ENCODE results near the gene MYO9A. TPM values are rescaled to one million over a fixed set of nuclear protein-coding genes. Genes with fewer than 3 reads are reported as not detected.

MYO9A gene
- total and polyA plus RNA-seq, 2 donors (not counting 1 experiment from before 2014, with no cell fraction given): 6.2 to 66.1 TPM

- H3K4me3 Mint-ChIP-seq: no peak overlapping the region
- H3K9me3 Mint-ChIP-seq (ENCODE audit: insufficient read depth): no peaks in the 10 kb centered on the region
- no peaks in the 10 kb centered on the region for H3K27me3 ChIP-seq (replicated peaks in 1 of 4; ENCODE audit: control extremely low read depth in 1 of 4, control insufficient read depth in 3 of 4, insufficient read depth in 4 of 4, low read length in 3 of 4)
- H3K27me3 Mint-ChIP-seq: no peaks in the 10 kb centered on the region
- ATAC-seq (ENCODE audit: low read depth) (no peak), DNase-seq (no peak)
- H3K27ac Mint-ChIP-seq: no peak overlapping the region
- H3K4me2 ChIP-seq (replicated peaks; ENCODE audit: low read depth, low read length, poor library complexity, severe bottlenecking): no peak overlapping the region
- H2AFZ ChIP-seq (ENCODE audit: insufficient read depth, low read depth, low read length, poor library complexity, severe bottlenecking): no peak overlapping the region
- no peak for TF ChIP-seq CTCF (IDR thresholded peaks at IDR 0.05)
- TF ChIP-seq EZH2 (IDR thresholded peaks at IDR 0.05; ENCODE audit: borderline replicate concordance, insufficient read depth, low read depth, low read length, poor library complexity, severe bottlenecking): no peak
- WGBS (ENCODE audit: insufficient coverage): 100% methylated on average over 6 of the region's 6 CpGs
- ChIA-PET POLR2A (no interaction called here), CTCF (no interaction called here)
- H3K27ac ChIP-seq (ENCODE audit: low read length in 2 of 2): no peak overlapping the region
- no peaks in the 10 kb centered on the region for H3K4me1 ChIP-seq (ENCODE audit: control insufficient read depth in 2 of 2, insufficient read depth in 2 of 2, low read length in 2 of 2)
- H4K20me1 ChIP-seq (ENCODE audit: control insufficient read depth, insufficient read depth, low read length, poor library complexity, severe bottlenecking): no peaks in the 10 kb centered on the region
- no peaks in the 10 kb centered on the region for H3K4me1 Mint-ChIP-seq
- no peaks in the 10 kb centered on the region for H3K36me3 ChIP-seq (replicated peaks in 1 of 2; ENCODE audit: control extremely low read depth in 1 of 2, control insufficient read depth in 1 of 2, extremely low read depth in 1 of 2, insufficient read depth in 2 of 2, low read length in 1 of 2)
- intact Hi-C loops (cut with micrococcal nuclease): no loop called here
- H3K9ac ChIP-seq (ENCODE audit: low read length): no peak overlapping the region
- no peaks in the 10 kb centered on the region for H3K9me3 ChIP-seq (ENCODE audit: control extremely low read depth in 1 of 3, control insufficient read depth in 2 of 3, insufficient read depth in 1 of 3, low read length in 2 of 3)
- H3K79me2 ChIP-seq (ENCODE audit: control insufficient read depth, insufficient read depth, low read length): no peaks in the 10 kb centered on the region
- H3K4me3 ChIP-seq (ENCODE audit: control extremely low read depth in 1 of 5, extremely low read depth in 1 of 5, insufficient read depth in 1 of 5, low read depth in 2 of 5, low read length in 4 of 5): no peak overlapping the region
Observed at GRCh38 chr15:71920573-71920972, 197.4 kb downstream of the MYO9A start.

DNA sequence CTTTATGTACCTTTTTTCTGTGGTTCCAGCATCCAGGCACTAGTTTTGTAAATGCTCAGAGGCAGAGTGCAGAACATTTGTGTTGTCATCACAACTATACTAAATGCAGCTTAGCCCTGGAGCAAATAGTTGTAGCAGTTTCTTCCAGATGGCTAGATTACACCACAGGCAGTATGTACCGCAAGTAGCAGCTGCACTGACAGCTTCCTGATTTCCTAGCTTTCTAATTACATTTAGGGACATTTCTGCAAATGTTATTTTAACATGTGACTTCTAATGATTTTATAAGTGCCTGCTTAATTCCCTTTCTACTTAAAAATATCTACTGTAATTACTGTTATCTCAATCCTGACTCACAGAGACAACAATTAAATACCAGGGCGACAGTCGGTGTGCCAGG is 201.1 kb downstream of the MYO9A start:
- no peak for DNase-seq

More for the DNA sequence above, 201.1 kb downstream of the MYO9A start:
- Mint-ChIP-seq H3K27ac (no peak overlapping the region), H3K27me3 (no peaks in the 10 kb centered on the region), H3K4me3 (no peak overlapping the region), H3K9me3 (ENCODE audit: insufficient read depth) (no peaks in the 10 kb centered on the region), H3K4me1 (no peaks in the 10 kb centered on the region)
- 100% methylated on average over 3 of the region's 3 CpGs for WGBS (ENCODE audit: insufficient coverage)
- CTCF ChIA-PET: no interaction called here
- H3K4me3 ChIP-seq (ENCODE audit: control extremely low read depth in 1 of 5, extremely low read depth in 1 of 5, insufficient read depth in 1 of 5, low read depth in 2 of 5, low read length in 4 of 5): no peak overlapping the region
- H3K27ac ChIP-seq (ENCODE audit: low read length in 2 of 2): no peak overlapping the region
- intact Hi-C loops (cut with micrococcal nuclease): no loop called here
- H3K4me1 ChIP-seq (ENCODE audit: control insufficient read depth in 2 of 2, insufficient read depth in 2 of 2, low read length in 2 of 2): no peaks in the 10 kb centered on the region
- H3K4me2 ChIP-seq (replicated peaks; ENCODE audit: low read depth, low read length, poor library complexity, severe bottlenecking): no peak overlapping the region
- H3K9ac ChIP-seq (ENCODE audit: low read length): no peak overlapping the region
- H3K79me2 ChIP-seq (ENCODE audit: control insufficient read depth, insufficient read depth, low read length): no peaks in the 10 kb centered on the region
- no peak for ATAC-seq (ENCODE audit: low read depth)
- H3K36me3 ChIP-seq (replicated peaks in 1 of 2; ENCODE audit: control extremely low read depth in 1 of 2, control insufficient read depth in 1 of 2, extremely low read depth in 1 of 2, insufficient read depth in 2 of 2, low read length in 1 of 2): peaks cover 0 to 2% of the 10 kb centered on the region in 2 experiments
- H4K20me1 ChIP-seq (ENCODE audit: control insufficient read depth, insufficient read depth, low read length, poor library complexity, severe bottlenecking): no peaks in the 10 kb centered on the region
- H3K9me3 ChIP-seq (ENCODE audit: control extremely low read depth in 1 of 3, control insufficient read depth in 2 of 3, insufficient read depth in 1 of 3, low read length in 2 of 3): peaks cover 0 to 3% (median 0%) of the 10 kb centered on the region in 3 donors
- no peak overlapping the region for H2AFZ ChIP-seq (ENCODE audit: insufficient read depth, low read depth, low read length, poor library complexity, severe bottlenecking)
- POLR2A ChIA-PET: no interaction called here
- H3K27me3 ChIP-seq (replicated peaks in 1 of 4; ENCODE audit: control extremely low read depth in 1 of 4, control insufficient read depth in 3 of 4, insufficient read depth in 4 of 4, low read length in 3 of 4): no peaks in the 10 kb centered on the region
- no peak for TF ChIP-seq EZH2 (IDR thresholded peaks at IDR 0.05; ENCODE audit: borderline replicate concordance, insufficient read depth, low read depth, low read length, poor library complexity, severe bottlenecking)
- no peak for TF ChIP-seq CTCF (IDR thresholded peaks at IDR 0.05)

Measured in B cell (primary cell).